Hematopoietic multipotent progenitor cell treated with erythropoietin and hydrocortisone succinate and interleukin-3 and kit ligand, for 15 days (in vitro differentiated cells): ENCODE results near the gene GFOD1.
A peak's percentile ranks its signal among the peaks of the same experiment; 100 is the strongest.

Experiments
- DNase-seq: peaks from one replicate; pipeline ENCODE4 v3.0.0-alpha.2; 2015; ENCODE audit warnings: low spot score

Gene GFOD1

DNA sequence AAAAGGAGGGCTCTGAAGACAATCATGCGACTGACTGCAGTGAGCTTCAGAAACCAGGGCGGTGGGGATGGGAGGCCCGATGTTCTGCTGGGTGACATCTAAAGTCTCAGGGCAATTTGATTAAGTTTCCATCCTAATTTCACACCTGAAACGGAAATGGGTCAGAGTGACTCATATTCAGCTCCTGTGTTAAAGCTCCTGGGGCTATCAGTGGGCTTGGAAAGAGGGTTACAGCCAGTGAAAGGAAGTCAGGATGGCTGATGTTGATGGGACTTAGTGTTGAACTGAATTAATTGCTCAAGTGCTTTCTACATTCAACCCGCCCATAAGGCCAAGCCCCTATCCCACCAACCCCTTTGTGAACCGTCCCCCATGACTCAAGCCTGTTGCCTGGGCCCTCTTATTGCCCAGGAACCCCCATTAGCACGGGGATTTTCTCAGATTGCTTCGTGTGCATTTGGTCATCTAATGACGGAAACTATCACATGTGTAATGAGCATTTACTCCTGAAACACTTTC is 112.0 kb downstream of the GFOD1 start:
- no peak for DNase-seq

DNA sequence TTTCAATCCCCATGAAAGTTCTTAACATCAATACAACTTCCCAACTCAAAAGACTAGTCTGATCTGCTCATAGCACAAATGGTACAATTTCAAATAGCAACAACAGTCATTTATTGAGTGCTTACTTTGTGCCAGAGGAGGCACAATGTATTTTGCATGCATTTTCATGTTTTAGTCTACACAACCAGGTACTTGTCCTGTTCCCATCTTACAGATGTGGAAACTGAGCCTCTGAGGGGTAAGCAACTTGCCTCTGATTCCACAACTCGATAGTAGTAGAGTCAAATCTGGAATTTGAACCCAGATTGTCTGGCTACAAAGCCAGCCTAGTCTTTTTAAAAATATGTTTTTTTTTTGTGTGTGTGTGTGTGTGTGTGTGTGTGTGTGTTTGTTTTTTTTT is 113.5 kb downstream of the GFOD1 start:
- no peak for DNase-seq

DNA sequence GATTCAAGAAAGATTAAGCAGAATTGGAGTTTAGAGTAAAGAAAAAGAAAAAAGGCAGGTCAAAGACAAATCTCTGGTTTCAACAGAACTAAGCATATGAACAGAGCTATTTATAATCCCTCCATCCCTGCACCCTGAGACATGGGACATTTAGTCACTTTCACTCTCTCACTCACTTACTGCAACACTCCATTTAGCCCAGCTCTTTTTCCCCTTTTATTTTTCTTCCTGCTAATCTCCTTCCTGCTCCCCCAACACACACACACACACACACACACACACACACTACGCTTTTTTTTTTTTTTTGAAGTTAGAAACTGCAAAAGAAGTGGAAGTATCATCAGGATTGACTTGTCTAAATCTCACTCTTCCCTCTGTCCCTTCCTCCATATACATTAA is 113.9 kb downstream of the GFOD1 start:
- no peak for DNase-seq

DNA sequence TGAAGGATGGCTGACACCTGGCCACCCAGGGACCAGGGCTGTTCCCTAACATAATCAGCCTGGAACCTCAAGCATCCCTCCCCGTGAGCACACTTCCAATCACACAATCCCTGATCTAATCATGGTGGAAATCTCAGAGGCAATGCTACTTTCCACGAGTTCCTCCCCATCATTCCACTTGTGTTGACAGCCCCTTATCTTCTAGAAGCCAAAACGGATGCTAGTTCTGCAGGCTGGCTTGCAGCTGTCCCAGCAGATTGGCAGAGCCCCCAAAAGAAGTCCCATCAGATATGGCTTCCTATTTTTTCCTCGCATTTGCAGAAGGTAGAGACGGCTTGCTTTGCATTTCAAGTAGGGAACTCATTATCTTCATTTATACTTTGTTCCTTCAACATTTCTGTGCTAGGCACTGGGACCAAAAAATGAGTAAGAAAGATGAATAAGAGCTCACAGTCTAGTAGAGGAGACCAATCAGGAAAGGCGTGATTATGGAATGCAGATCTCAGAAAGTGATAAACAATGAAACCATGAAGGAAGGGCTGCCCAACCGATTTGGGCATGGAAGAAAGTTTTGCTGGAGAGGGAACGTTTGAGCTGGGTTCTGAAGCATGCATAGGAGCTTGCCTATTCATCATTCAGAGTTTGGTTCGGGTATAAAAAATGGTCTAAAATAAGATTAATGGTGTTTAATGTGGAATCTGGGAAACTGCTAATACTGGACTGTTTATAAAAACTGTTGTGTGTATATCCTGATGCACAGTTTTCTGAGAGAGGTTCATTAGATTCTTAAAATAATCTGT is 114.5 kb downstream of the GFOD1 start:
- DNase-seq = no peak

DNA sequence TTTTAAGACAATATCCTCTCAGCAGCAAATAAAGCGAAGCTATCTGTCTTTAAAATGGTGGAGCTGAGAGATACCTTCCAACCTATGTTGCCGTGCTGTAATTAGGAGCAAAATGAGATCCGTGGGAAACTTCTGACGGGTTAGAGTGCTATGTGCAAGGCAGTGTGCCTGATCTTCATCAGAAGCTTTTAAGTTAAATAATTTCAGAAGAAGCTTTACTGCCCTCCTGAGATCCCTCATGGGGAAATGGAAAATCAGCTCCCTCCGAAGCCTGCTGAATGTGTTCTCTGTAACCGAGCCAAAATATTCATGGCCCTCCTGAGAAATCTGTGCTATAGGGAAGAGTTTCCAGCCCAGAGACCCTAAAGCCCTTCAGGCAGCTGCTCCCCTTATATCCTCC is 115.3 kb downstream of the GFOD1 start:
- DNase-seq = no peak

DNA sequence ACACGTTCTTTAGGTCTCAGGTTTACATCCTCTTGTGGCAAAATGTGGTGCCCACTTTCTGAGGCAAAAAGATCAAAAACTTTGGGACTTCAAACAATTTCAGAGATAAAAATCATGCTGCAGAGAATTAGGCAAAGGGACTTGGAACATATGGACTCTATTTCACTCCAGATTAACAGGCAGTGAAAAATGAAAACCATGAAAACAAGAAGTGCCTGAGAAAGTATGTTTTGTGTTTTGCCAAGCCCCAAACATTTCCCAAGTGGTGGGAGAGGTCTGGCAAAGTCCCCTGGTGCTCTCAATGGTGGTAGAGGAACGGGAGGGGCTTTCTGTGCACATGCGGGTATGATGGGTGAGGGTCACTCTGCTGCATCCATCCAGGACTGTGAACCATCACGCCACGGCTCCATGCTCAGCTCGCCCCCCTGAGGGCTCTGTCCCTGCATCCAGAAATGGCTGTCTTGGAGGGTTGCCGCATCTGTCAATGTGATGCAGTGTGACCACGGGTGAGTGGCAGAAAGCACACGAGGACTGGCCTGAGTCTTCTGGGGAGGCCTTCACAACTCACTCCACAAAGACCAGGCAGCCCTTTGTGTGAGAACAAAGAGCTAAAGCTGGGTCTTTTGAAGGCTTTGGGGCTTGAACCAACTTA is 115.9 kb downstream of the GFOD1 start:
- no peak for DNase-seq

DNA sequence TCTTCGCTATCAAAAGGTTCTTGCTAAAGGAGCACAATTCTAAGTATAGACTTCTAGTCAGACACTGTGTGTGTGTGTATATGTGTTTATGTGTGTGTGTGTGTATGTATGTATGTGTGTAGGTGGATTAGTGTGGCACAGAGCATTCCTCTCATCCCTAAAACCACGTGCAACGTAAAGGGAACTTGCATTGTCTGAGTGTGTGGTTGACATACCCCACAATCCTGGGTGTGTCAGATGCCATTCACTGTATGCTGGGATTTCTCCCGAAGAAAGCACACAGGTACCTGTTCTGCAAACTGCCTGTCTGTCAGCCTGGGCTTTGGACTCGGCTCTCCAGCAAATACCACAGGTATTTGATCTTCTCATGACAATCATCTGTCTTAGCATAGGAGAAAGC is 116.8 kb downstream of the GFOD1 start:
- DNase-seq = no peak

DNA sequence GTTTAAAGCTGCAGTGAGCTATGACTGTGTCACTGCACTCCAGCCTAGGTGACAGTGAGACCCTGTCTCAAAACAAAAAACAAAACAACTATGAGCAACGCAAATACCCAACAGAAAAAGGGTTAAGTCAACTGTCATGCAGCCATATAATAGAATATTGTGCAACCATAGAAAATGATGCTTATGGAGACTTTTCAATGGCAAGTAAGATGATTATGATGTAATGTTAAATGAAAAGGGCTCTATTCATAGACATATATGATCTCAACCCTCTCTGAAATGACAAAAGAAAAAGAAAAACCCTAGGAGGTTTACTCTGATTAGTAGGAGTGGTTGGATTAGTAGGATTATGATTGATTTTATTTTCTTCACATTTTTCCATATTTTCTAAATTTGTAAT is 117.8 kb downstream of the GFOD1 start:
- no peak for DNase-seq

DNA sequence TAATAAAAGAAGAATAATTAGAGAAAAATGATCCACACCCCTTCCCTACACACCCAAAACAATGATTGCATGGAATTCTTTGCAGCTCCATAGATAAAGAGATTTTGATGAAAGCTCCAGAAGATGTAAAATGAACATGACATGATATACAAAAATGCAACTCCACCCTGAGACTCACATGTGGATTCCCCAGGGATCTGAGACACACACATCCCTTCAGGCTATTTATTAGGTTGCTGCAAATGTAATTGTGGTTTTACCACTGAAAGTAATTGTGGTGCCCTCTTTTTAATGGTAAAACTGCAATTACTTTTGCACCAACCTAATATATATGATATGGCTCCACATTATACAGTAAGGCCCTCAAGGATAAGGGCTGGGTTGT is 118.7 kb downstream of the GFOD1 start:
- no peak for DNase-seq

DNA sequence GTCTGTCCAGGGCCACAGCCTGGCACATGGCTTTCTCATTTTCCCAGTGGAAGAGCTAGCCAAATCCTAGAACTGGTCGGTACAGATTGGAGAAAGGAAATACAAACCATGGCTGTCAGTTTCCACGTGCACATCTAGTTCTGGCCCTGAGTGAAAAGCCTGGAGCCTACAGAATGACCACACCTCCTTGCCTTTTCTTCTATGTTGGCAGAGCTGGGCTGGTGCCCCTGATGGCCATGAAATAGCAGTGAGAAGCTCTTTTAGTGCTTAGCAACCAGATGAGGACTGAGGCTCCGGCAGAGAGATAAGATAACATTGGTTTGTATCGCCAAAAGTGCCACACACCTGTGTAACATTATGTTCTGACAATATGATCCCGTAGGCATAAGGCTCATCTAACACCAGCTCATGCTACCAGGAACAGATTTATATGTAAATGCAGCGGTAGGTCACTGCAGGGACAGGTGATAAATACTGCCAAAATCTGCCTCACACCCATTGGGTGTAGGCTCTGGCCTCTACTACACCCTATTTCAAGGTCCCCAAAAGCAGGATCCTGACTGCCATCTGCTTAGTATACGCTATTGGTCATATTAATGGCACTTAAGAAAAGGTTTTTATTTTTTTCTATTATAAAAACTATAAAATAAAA is 119.2 kb downstream of the GFOD1 start:
- DNase-seq = no peak

DNA sequence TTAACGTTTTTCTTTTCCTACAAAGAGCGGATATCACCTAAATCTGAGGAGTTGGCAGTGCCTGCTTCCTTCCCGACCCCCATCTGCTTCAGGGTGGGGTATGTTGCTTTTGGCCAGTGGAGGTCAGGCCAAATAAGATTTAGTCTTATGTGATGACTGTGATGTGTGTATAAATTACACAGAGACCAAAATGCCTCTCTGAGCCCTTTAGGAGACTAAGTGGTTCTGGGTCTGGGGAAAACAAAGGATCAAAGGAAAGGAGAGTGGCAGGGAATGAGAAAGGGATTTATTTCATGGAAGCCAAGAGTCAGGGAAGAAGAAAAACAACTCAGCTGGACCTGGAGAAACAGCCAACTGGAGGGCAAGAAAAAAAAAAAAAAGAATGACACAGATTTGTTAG is 120.0 kb downstream of the GFOD1 start:
- DNase-seq = no peak

DNA sequence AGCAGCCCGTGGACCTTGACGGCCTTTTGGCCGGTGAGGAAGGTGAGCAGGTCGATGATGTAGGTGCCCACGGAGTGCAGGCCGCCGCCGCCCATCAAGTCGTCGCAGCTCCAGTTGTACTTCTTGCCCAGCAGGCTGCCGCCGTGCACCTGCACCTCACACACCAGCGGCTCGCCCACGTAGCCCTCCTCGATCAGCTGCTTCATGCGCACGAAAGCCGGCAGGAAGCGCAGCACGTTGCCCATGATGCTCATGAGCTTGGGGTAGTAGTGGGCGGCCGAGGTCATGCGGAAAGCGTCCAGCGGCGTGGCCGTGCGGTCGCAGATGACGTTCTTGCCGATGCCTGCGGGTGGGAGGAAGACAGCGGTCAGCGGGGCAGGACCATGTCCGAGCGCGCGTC is 122.1 kb downstream of the GFOD1 start:
- no peak for DNase-seq

DNA sequence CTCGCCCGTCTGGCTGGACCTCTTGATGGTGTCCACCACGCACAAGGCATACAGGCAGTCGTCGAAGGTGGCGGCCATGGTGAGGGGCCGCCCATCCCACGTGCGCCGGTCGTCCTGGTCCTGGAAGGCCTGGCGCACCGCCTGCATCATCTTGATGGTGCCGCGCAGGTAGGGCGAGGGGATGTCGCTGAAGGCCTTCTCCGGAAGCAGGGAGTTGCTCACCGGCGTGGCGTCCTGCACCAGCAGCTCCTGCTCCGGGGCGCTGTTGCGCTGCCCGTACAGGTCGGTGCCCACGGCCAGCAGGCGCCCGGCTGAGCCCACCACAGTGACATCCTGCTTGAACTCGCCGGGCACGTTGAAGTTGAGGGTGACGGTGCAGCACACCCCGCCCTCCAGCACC is 122.6 kb downstream of the GFOD1 start:
- no peak for DNase-seq

DNA sequence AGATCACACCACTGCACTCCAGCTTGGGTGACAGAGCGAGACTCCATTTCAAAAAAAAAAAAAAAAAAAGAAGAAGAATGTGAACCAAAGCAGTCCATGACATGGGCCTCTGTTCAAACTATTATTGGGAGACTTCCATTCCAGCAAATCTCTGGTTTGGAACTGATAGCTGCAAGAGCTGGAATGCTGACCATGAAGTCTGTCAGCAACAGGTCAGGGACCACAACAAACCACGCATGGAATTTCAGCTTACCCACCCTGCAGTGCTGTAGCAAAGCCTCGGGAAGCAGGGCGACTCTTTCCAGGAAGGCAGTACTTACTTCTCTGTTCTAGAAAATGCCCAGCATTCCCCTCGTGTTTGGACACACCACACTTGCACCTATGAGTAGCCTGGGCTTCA is 125.0 kb downstream of the GFOD1 start:
- DNase-seq = no peak

DNA sequence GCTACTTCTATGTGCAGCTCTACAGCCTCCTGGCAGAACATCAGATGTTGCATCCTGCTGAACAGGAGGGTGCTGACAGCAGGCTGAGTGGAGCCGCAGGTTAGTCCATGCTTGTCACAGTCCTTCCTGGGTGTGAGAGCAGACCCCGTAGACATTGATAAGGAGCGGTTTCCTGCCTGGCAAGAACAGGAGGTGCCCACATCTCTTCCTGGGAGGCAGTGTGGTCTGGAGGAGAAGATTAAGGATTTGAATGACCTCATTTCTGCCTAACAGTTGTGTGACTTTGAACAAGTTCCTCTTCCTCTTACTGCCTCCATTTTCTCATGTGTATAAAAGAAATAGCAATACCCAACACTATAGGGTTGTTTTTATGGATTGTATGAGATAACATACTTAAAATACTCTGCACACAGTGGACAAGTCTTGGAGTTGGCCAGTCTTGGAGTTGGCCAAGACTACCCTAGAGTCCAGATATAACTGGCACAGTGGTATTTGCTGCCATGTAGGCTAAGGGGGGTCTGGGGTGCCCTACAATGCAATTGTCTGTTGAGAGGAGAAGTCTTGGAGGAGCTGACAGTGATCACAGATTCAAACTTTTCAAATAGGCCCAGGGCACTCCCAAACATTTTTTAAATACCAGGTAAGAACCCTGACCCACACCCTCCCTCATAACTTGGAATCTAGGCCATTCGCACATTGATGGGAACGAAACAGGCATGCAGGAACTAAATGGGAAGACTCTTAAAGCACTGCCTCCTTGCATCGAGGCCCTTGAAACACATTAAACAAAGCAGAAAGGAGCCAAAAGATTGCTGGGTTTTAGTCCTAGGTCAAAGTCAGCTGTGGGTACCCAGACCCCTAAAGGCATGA is 126.5 kb downstream of the GFOD1 start:
- peak; percentile 19 for DNase-seq

DNA sequence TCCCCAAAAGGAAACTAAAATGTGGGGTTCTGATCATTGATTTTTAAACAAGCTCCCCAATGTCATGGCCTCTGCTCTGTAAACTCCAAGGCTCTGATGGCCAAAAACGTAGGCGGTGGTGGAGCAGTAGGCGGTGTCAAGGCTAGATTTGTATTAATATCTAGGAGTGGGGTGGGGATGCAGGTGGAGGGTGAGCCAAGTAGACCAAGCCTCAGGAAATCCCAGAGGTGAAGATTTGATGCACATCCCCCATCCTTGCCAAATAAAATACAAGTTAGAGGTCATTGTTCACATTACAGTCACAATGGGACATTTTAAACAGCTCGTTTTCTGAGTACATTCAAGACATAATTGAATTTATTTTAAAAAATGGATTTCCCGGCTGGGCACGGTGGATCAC is 128.1 kb downstream of the GFOD1 start:
- DNase-seq = no peak

DNA sequence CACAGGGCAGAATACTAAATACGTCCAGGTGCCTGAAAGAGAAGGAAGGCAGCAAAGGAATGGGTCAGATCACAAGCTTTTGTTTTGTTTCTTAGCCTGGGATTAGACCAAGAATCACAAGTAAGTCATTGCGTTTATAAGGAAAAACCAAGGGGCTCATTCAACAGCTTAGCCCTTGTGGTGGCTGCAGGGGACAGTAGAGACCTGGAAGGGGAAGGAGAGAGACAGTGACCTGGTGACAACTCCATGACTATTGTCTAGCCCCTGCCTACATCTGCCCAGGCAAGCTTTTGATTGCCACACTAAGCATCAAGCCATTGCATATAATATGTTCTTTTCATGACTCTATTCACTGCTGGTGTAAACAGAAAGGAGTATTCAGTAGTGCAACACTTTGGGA is 128.9 kb downstream of the GFOD1 start:
- DNase-seq = no peak

DNA sequence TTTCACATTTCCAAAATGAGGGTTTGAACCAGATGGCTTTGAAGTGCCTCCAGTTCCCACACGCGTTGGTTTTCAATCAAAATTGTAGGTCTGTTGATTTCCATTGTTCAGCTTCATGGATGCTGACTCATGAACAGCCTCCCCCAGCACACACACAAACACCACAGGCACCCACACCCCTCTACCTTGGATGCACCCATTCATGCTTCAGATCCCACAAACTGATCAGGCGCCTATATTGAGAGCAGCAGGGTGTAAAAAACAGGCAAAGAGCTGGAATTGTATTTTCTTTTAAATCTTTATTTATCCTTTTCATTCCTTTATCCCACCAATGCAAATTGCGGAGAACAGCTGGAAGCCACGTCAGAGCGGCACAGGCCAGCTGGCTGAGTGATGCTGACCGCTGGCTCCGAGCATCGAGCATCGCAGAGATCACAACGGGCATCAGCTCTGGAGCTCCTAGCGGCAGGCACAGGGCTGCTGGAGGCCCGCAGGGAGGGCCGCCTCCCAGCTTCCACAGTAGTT is 129.8 kb downstream of the GFOD1 start:
- DNase-seq = no peak

DNA sequence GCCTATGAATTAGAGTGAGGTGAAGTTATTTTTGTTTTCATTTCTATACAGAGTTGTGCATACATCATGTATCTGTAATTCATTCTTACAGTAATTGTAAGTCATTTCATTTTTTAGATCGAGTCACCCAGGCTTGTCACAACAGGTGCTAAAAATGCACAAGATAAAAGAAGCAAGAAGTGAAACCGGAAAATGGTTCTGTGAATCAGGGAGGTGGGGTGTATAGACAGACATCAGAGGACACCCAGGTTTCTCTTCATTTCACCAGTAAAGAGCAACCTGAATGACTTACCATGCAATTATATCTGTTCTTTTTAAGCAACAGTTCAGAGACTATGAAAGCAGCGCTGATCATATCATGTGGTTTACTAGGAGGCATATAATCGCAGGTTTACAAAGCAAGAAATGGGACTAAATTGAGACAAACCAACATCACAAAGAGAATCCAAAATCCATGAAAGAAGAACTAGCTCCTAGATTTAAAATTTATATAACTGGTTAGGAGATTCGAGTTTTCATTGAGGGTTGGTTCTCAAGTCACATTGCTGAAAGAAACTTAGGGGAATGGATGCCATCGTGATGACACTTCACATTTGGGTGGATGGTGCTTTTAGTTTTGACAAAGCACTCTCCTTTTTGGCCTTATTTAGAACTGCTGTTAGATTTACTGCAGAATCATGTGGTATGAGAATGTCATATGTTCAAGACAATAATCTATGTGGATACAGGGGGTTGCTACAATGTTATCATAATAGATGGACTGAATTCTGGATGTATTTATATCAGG is 131.2 kb downstream of the GFOD1 start:
- no peak for DNase-seq

DNA sequence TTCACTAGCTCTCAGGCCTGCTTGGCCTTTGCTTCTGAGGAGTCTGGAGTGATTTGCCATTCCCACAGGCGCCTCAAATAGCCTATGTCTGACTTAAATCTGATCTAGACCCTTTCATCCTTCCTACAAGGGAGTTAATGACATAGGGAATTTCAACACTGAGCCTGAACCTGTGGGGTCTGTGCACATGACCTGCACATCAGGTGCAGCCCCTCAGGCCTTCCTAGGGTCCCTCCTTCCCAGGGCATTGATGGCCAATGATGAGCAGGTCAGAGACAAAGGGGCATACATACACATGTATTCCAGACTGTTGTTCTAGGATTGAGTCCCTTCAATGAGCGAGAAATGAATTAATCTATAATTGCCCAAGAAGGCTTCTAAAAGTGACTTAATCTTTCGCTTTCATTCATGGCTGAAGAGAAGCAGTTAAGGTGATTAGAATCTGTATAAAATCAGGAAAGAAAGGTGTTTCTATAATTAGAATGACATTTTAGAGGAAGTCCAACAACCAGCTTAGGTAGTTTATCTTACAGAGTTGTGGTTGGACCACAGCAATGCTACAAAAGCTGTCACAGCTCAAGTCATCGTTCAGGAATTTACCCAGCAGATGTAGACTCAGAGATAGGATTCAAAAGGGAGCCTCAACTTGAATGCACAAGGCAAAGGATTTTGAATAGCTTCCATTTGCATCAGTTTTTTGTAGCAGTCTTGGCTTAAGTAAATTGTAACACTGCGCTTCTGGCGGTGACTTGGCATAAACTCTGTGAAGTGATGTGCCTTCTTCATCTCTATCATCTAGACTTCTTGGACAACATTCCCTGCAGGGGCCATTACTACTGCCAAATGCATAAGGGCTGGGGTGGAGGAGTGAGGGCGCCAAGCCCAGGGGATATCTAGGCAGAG is 132.1 kb downstream of the GFOD1 start:
- DNase-seq = no peak
